GM19240 (cell line): ENCODE measurements around the gene SGSM2.

Experiments
- DNase-seq: peaks from one replicate; pipeline ENCODE4 v3.0.0; 2011; ENCODE audit warnings: low spot score; ENCODE audit not compliant: insufficient read length

The SGSM2 gene

DNA sequence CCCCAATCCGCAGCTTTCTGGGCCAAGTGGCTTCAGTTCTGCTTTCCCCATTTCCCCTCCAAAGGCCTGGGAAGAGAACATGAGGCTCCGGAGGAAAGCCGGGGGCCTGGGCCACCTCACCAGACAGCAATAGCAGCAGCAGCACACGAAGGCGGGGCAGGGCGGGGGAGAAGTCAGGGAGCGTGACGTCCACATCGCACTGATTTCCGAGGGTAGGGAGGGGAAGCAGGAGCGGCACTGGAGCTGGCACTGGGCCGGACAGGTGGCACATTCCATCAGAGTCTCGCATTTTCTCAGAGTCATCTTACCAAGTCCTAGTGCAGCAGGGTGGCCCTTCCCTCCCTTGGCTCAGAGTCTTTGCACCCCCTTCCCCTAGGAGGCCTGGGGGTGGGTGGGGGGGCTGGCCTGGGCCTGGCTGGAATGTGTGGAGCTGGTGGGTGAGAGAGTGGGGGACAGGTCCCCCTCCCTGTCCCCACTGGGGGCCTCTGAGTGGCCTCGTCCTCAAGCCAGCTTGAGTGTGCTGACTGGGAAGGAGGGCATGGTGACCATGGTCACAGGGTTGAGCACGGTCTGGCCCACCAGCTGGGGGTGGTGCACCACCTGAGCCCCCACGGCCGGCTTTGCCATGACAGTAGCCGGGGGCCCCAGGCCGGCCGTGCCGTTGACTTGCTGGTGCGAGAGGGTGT is 49.2 kb downstream of the SGSM2 start:
- DNase-seq, result no peak

DNA sequence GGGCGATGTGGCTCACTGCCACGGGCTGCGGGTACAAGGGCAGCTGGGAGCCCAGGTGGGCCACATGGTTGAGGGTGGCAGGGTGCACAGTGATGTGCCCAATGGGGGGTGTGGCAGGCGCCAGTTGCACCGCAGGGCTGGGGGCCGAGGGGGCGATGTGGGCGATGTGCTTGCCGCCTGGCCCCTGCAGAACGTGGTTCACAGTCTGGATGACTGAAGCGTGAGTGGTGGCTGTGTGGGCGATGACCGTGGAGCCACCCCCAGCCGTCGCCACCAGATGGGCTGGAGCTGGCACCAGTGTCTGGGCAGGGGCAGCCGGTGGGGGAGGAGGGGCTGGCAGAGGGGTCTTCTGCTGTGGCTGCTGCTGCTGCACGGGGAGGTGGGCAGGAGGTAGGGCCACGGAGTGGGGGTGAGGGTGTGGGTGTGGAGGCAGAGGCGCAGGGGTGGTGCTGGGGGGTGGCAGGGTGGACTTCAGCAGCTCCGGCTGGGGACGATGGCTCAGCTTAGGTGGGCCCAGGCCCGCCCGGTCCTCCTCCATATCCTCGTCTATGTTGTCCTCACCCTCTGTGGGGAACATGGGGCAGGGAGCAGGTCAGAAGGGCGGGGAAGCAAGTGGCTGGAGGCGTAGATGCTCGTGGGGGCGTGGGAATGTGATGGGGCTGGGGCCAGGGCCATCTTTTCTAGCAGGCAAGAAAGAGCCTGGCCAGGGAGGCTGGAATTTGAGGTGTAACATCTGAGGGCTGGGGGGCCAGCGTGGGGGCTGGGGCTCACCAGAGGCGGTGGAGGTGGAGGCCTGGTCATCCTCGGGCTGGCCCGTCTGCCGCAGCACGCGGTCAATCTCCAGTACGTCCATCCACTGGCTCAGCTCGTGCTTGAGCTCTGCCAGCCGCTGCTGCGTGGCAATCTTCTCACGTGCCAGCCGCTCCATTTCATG is 50.1 kb downstream of the SGSM2 start:
- no peak for DNase-seq

GRCh38 chr17:2388020-2388682 is 50.9 kb downstream of the SGSM2 start:
- DNase-seq, result no peak

GRCh38 chr17:2388683-2389055 is 51.4 kb downstream of the SGSM2 start:
- no peak for DNase-seq

DNA sequence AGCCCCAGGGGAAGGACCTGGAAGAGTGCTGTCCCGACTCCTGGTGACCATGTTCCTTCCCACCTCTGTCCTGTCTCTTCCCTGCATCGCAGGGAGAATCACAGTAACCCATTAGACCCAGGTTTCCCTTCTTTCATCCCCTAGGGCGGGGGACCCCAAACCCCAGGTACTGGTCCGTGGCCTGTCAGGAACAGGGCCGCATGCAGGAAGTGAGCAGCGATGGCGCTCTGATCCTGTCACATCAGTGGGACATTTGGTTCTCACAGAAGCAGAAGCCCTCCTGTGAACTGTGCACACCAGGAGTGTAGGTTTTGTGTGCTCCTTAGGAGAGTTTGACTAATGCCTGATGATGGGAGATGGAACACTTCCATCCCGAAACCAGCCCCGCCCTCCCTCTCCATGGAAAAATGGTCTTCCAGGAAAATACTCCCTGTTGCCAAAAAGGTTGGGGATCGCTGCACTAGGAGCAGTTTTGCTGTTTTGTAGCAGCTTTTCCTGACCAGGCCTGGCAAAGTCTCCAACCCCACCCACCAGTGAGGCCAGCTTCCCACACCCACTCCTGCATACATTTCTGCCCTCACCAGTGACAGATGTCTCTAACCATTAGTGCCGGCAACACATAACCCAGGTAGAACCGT is 53.0 kb downstream of the SGSM2 start:
- DNase-seq, result no peak

GRCh38 chr17:2391597-2392251 is 54.4 kb downstream of the SGSM2 start:
- DNase-seq, result no peak

DNA sequence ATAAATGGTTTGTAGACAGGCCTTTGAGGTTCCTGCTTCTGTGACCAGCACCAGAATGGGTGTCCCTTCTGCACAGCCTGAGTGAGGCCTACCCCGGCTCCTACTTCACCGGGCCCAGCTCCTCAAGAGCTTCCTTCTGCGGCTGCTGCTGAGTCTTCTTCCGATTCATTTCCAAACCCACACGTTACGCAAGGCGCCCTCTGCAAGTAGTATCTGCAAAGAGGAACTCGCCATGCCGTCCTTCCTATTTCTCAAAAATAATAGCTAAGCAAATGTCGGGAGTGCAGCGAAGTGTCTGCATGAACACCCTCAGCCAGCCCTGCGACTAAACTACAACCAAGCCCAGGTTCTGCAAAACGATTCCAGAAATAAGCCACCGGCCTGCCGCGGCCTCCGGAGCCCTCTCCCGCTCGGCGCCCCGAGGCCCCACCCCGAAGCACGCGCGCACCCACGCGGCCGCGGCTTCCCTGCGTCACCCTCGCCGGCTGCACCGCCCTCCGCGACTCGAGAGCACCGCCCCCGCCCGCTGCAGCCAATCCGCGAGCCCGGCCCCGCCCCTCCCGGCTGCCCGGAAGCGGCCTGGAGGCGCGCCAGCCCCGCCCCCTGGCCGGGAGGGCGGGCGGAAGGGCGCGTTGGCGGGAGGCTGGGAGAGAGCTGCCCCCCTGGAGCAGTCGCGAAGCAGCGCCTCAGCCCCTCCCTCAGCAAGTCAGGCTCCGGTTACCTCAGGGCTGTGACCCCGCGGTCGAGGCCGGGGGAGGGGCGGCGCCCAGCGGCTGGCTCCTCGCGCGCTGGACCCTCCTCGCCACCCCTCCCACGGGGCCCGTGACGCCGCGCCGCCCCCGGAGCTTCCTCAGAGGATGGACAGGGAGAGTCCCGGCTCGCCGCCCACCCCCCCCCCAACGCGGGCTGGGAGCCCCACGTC is 55.2 kb downstream of the SGSM2 start:
- peak; percentile 79 for DNase-seq

DNA sequence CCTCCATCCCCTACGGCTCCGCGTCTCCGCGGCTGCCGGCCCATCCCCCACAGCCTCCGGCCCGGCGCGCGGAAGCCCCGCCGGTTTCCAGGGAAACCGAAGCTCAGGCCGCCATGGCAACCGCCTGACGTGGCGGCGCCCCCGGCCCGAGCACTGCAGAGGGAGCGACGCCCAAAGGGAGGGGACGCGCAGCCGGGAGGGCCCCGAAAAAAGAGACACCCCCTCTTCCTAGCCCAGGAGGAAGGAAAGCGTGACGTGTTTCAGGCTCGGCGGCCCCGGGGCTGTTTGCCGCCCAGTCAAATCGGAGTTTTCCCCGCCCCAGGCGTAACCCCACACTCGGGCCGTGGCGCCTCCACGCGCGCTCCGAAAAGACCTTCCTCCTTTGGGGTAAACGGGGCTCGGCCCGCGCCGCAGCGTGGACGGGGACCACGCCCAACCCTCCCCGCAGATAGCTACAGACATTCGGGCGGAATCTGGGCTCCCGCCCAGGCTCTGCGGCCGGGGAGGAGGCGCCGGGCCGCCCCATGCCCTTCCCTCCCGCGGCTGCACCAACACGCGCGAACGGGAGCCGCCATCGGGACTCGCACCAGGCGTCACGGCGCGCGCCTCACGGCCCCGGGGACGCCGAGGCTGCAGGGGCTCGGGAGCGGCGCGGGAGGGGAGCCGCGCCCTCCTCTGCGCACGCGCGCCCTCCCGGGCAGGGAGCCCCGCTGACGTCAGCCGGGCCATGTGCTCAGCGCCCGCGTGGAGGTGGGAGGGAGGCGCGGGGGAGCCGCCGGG is 56.1 kb downstream of the SGSM2 start:
- peak; percentile 74 for DNase-seq

GRCh38 chr17:2393954-2394749 is 56.9 kb downstream of the SGSM2 start:
- no peak for DNase-seq

- DNase-seq, result no peak
Measured at GRCh38 chr17:2394775-2395201, 57.5 kb downstream of the SGSM2 start.

GRCh38 chr17:2395258-2396181 is 58.2 kb downstream of the SGSM2 start:
- no peak for DNase-seq

- no peak for DNase-seq
Measured at GRCh38 chr17:2396192-2396567, 58.9 kb downstream of the SGSM2 start.

DNA sequence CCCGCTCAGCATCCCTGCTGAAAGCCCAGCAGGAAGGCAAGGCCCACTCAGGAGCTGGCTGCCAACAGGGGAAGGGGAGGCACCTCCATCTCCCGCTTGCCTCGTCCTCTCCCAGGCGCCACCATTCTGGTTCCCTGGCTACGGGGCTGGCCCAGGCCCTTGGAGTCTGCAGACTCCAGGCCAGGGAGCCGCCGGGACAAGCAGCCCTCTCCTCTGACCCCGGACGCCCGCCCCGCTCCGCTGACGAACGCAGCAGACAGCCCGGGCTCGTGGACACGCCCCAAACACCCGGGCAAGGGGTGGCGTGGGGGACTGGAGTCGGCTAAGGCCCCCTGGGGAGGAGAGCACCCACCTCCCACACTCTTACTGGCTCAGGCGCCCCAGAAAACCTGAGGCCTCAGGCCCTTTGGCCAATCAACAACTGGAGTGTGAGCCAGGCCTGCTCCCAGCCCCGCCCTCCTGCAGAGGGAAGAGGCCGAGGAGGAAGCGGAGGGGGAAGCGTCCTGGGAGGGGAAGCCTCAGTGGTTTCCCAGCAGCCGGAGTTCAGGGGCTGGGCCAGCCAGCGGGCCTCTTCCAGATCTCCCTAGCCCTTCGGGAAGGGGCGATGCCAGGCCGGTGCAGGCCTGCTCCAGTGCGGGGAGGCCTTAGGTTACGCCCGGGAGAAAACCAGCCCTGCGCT is 59.4 kb downstream of the SGSM2 start:
- no peak for DNase-seq

GRCh38 chr17:2397247-2398171 is 60.2 kb downstream of the SGSM2 start:
- no peak for DNase-seq

DNA sequence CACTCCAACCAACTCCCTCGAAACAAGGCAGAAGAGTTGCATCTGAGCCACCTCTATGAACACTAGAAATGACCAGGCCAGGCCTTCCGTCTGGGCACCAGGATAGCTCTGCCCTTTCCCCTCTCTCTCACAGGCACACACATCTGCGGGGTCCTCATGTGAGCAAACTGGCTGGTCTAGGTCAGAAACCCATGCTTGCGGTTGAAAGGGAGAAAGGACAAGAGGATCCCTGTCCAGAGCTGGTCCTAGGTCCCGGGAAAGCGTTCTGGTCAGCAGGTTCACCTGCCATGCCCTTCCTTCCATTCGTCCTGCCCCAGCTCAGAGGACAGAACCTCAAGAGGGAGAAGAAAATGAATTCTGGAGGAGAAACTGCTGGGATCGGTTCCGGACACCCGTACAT is 60.9 kb downstream of the SGSM2 start:
- no peak for DNase-seq
